ENCODE measurements around the gene TNK1. TPM values are rescaled to one million over a fixed set of nuclear protein-coding genes. Genes with fewer than 3 reads are reported as not detected.

The TNK1 gene
- total and polyA plus RNA-seq, 2 donors (not counting 1 experiment from before 2014, with no cell fraction given), result 11.7 to 23.7 TPM

DNA sequence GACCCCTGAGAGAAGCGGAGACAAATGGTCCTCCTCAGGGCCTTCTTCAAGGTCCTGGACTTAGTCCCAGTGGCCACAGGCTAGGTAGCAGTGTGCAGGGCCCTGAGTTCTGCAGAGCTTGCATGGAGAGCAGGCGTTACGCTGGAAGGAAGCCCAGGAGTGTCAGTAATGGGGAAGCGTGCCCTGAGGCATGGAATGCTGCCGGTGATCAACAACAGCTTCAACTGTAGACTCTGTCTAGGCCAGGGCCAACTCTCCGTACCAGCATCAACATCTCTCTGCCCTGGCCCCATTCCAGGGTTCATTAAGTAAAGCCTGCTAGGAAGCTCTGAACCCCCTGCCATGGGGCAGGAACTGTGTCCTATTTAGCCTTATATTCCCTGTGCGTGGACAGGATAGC lies 568 bp upstream of the TNK1 start:
- no peak overlapping the region for H3K4me3 ChIP-seq (ENCODE audit: control extremely low read depth in 1 of 5, extremely low read depth in 1 of 5, insufficient read depth in 1 of 5, low read depth in 2 of 5, low read length in 4 of 5)
- peaks cover 19% of the 10 kb centered on the region in 2 donors for H3K4me1 ChIP-seq (ENCODE audit: control insufficient read depth in 2 of 2, insufficient read depth in 2 of 2, low read length in 2 of 2)
- TF ChIP-seq, protein P1, sequence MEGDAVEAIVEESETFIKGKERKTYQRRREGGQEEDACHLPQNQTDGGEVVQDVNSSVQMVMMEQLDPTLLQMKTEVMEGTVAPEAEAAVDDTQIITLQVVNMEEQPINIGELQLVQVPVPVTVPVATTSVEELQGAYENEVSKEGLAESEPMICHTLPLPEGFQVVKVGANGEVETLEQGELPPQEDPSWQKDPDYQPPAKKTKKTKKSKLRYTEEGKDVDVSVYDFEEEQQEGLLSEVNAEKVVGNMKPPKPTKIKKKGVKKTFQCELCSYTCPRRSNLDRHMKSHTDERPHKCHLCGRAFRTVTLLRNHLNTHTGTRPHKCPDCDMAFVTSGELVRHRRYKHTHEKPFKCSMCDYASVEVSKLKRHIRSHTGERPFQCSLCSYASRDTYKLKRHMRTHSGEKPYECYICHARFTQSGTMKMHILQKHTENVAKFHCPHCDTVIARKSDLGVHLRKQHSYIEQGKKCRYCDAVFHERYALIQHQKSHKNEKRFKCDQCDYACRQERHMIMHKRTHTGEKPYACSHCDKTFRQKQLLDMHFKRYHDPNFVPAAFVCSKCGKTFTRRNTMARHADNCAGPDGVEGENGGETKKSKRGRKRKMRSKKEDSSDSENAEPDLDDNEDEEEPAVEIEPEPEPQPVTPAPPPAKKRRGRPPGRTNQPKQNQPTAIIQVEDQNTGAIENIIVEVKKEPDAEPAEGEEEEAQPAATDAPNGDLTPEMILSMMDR (IDR thresholded peaks at IDR 0.05), result no peak
- no peak for TF ChIP-seq EZH2 (IDR thresholded peaks at IDR 0.05; ENCODE audit: borderline replicate concordance, insufficient read depth, low read depth, low read length, poor library complexity, severe bottlenecking)
- DNase-seq (no peak), ATAC-seq (ENCODE audit: low read depth) (no peak)
- no peaks in the 10 kb centered on the region for H3K9me3 Mint-ChIP-seq (ENCODE audit: insufficient read depth)
- ChIA-PET CTCF (no interaction called here), POLR2A (interaction anchor here (0.9 to 1.1 kb wide), 2 partner anchors 24 to 30 kb away, joined by 3 to 4 read pairs; partner anchors contain the start of gene TMEM256)
- peaks cover 0 to 43% (median 14%) of the 10 kb centered on the region in 4 experiments for H3K27me3 ChIP-seq (replicated peaks in 1 of 4; ENCODE audit: control extremely low read depth in 1 of 4, control insufficient read depth in 3 of 4, insufficient read depth in 4 of 4, low read length in 3 of 4)
- no peaks in the 10 kb centered on the region for H3K36me3 ChIP-seq (replicated peaks in 1 of 2; ENCODE audit: control extremely low read depth in 1 of 2, control insufficient read depth in 1 of 2, extremely low read depth in 1 of 2, insufficient read depth in 2 of 2, low read length in 1 of 2)
- H3K9ac ChIP-seq (ENCODE audit: low read length), result no peak overlapping the region
- no peak overlapping the region for H3K4me3 Mint-ChIP-seq
- 72% methylated on average over 7 of the region's 7 CpGs for WGBS (ENCODE audit: insufficient coverage)
- no peak overlapping the region for H3K27ac ChIP-seq (ENCODE audit: low read length in 2 of 2)
- H3K79me2 ChIP-seq (ENCODE audit: control insufficient read depth, insufficient read depth, low read length), result no peaks in the 10 kb centered on the region
- peaks cover 13% of the 10 kb centered on the region for H3K4me1 Mint-ChIP-seq
- intact Hi-C loops (cut with micrococcal nuclease), result no loop called here
- no peak overlapping the region for H3K27ac Mint-ChIP-seq
- H3K27me3 Mint-ChIP-seq, result peaks cover 41% of the 10 kb centered on the region
- H3K9me3 ChIP-seq (ENCODE audit: control extremely low read depth in 1 of 3, control insufficient read depth in 2 of 3, insufficient read depth in 1 of 3, low read length in 2 of 3), result peaks cover 2 to 19% (median 2%) of the 10 kb centered on the region in 3 donors
- no peak overlapping the region for H2AFZ ChIP-seq (ENCODE audit: insufficient read depth, low read depth, low read length, poor library complexity, severe bottlenecking)
- H4K20me1 ChIP-seq (ENCODE audit: control insufficient read depth, insufficient read depth, low read length, poor library complexity, severe bottlenecking), result no peaks in the 10 kb centered on the region
- H3K4me2 ChIP-seq (replicated peaks; ENCODE audit: low read depth, low read length, poor library complexity, severe bottlenecking), result no peak overlapping the region

DNA sequence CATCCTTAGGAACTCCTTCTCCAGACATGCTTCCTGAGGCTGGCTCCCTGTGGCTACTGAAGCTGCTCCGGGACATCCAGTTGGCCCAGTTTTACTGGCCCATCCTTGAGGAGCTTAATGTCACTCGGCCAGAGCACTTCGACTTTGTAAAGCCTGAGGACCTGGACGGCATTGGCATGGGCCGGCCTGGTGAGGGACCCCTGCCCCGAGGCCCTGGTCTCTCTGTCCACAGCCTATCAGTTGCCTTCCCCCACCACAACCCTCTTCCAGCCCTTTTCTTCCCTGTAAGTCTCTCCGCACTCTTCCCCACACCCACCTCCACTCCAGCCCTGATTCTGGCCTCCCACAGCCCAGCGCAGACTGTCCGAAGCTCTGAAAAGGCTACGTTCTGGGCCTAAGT lies 2.0 kb downstream of the TNK1 start:
- H3K27me3 Mint-ChIP-seq, result peaks cover 32% of the 10 kb centered on the region
- no peaks in the 10 kb centered on the region for H3K36me3 ChIP-seq (replicated peaks in 1 of 2; ENCODE audit: control extremely low read depth in 1 of 2, control insufficient read depth in 1 of 2, extremely low read depth in 1 of 2, insufficient read depth in 2 of 2, low read length in 1 of 2)
- H3K4me1 ChIP-seq (ENCODE audit: control insufficient read depth in 2 of 2, insufficient read depth in 2 of 2, low read length in 2 of 2), result peaks cover 19% of the 10 kb centered on the region in 2 donors
- no peak for ATAC-seq (ENCODE audit: low read depth)
- CTCF ChIA-PET, result interaction anchor here (0.6 to 1.7 kb wide), 2 partner anchors 54 to 70 kb away, joined by 4 read pairs; no protein-coding TSS in a partner anchor
- H3K4me3 Mint-ChIP-seq, result peak overlapping the region; percentile 26
- DNase-seq, result peak; percentile 10
- no peak overlapping the region for H3K4me3 ChIP-seq (ENCODE audit: control extremely low read depth in 1 of 5, extremely low read depth in 1 of 5, insufficient read depth in 1 of 5, low read depth in 2 of 5, low read length in 4 of 5)
- intact Hi-C loops (cut with micrococcal nuclease), result no loop called here
- POLR2A ChIA-PET, result no interaction called here
- H3K4me1 Mint-ChIP-seq, result peaks cover 14% of the 10 kb centered on the region
- H2AFZ ChIP-seq (ENCODE audit: insufficient read depth, low read depth, low read length, poor library complexity, severe bottlenecking), result no peak overlapping the region
- no peaks in the 10 kb centered on the region for H3K9me3 Mint-ChIP-seq (ENCODE audit: insufficient read depth)
- WGBS (ENCODE audit: insufficient coverage), result 97% methylated on average over 10 of the region's 10 CpGs
- no peaks in the 10 kb centered on the region for H3K79me2 ChIP-seq (ENCODE audit: control insufficient read depth, insufficient read depth, low read length)
- H3K9ac ChIP-seq (ENCODE audit: low read length), result no peak overlapping the region
- no peaks in the 10 kb centered on the region for H4K20me1 ChIP-seq (ENCODE audit: control insufficient read depth, insufficient read depth, low read length, poor library complexity, severe bottlenecking)
- TF ChIP-seq, protein P1 (IDR thresholded peaks at IDR 0.05), result no peak
- TF ChIP-seq EZH2 (IDR thresholded peaks at IDR 0.05; ENCODE audit: borderline replicate concordance, insufficient read depth, low read depth, low read length, poor library complexity, severe bottlenecking), result no peak
- H3K27ac Mint-ChIP-seq, result no peak overlapping the region
- no peak overlapping the region for H3K27ac ChIP-seq (ENCODE audit: low read length in 2 of 2)
- peaks cover 2 to 19% (median 2%) of the 10 kb centered on the region in 3 donors for H3K9me3 ChIP-seq (ENCODE audit: control extremely low read depth in 1 of 3, control insufficient read depth in 2 of 3, insufficient read depth in 1 of 3, low read length in 2 of 3)
- no peak overlapping the region for H3K4me2 ChIP-seq (replicated peaks; ENCODE audit: low read depth, low read length, poor library complexity, severe bottlenecking)
- H3K27me3 ChIP-seq (replicated peaks in 1 of 4; ENCODE audit: control extremely low read depth in 1 of 4, control insufficient read depth in 3 of 4, insufficient read depth in 4 of 4, low read length in 3 of 4), result peaks cover 0 to 43% (median 14%) of the 10 kb centered on the region in 4 experiments

Measured in B cell (primary cell).